ENCODE results near the gene ACKR1. TPM values are rescaled to one million over a fixed set of nuclear protein-coding genes. Genes with fewer than 3 reads are reported as not detected.

The ACKR1 gene
- total RNA-seq, 4 donors from 2014 or later: 30.2 to 157 (median 94.1) TPM

DNA sequence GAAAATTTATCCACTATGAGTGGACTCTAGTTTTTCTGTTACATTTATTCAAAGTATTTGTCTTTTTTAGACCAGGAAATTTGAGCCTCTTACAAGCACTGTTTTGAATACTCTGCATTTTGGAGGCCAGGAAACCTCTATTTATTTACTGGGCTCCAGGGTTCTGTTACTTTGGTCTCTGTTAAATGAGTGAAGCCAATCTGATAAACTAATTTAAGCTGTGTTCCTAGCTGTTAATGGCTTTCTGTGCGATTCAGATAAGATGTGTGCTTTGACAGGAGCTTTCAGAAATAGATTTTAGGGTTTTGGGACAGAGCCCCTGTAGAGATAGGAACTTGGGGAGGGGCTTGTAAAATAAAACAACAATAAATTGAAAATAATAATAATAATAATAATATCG, 23.9 kb downstream of the ACKR1 start:
- TF ChIP-seq, protein P1, sequence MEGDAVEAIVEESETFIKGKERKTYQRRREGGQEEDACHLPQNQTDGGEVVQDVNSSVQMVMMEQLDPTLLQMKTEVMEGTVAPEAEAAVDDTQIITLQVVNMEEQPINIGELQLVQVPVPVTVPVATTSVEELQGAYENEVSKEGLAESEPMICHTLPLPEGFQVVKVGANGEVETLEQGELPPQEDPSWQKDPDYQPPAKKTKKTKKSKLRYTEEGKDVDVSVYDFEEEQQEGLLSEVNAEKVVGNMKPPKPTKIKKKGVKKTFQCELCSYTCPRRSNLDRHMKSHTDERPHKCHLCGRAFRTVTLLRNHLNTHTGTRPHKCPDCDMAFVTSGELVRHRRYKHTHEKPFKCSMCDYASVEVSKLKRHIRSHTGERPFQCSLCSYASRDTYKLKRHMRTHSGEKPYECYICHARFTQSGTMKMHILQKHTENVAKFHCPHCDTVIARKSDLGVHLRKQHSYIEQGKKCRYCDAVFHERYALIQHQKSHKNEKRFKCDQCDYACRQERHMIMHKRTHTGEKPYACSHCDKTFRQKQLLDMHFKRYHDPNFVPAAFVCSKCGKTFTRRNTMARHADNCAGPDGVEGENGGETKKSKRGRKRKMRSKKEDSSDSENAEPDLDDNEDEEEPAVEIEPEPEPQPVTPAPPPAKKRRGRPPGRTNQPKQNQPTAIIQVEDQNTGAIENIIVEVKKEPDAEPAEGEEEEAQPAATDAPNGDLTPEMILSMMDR (IDR thresholded peaks at IDR 0.05; ENCODE audit: low read depth): no peak

DNA sequence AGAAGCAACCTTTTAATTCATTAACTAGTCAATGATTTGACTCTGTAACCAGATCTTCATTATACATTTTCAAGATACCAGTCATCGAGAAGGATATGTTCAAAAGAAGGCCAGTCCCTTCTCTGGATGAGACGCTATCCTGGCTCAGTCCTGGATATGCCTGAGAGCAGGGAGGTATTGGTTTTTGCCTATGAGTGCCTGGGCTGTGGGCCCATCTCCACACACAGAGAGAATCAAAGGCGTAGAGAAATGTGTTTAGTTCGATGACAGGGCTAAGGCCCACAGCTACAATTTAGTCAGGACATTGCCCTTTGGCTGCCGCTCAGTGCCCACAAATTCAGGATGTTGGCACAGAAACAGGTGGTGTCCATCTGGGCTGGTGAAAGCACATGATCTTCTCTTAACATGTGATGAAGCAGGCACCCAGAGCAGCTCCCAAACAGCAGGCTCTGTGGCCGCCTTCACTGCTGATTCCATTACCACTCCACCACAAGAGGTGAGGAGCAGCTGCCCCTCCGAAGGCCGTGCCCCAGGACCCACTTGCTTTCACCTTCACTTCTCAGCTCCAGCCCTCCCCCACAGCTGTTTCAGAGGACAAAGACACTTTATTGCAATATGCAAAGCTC, 24.7 kb downstream of the ACKR1 start:
- TF ChIP-seq, protein P1 (IDR thresholded peaks at IDR 0.05; ENCODE audit: low read depth): no peak

GRCh38 chr1:159229896-159230295, 25.2 kb downstream of the ACKR1 start:
- TF ChIP-seq, protein P1 (IDR thresholded peaks at IDR 0.05; ENCODE audit: low read depth): no peak

DNA sequence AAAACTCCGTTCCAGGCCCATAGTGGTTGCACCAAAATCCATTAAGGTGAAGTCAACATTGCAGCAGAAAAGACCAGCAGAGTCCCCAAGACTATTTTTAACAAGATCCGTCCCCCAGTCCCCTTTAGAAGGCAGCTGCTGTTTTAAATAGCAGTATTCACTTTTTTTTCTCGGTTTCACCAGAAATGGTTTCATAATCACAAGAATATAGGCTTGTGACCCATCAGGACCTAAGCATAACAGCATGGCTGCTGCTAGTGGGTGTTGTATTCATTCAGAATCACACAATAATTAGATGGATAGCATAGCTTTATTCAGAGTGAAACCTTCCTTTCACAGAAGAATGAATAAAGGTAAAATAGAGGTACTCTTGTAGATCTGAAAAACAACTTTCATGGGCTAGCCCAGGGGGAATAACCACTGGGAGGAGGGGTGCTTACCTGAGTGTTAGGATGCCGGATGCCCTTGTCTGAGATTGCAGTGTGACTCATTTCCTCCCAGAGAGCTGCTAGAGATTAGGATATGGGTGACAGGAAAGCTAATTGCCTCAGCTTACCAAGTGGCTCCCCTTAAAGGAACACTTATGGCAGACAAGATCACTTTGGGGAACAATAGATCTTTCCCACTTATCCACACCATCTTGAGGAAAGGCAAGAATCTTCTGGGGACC, 35.0 kb downstream of the ACKR1 start:
- TF ChIP-seq, protein P1 (IDR thresholded peaks at IDR 0.05; ENCODE audit: low read depth): no peak

DNA sequence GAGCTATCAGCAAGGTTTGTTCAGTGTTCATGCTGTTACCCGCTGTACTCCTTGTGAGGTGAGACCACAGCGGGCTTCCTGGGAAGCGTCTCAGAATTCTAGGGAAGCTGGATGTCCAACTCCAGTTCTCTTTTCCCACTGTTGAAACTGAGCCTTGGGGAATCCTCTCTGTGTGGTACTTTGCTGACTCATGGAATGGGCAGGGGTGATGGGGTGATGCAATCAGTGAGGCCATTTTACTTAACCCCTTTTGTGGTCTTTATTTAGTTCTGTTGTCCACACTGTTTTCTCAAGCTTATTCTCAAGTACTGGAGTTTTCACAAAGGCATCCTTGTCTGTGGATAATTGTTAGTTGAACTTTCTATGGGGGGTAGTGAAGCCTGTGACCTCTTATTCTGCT, 42.6 kb downstream of the ACKR1 start:
- TF ChIP-seq, protein P1 (IDR thresholded peaks at IDR 0.05; ENCODE audit: low read depth): no peak

DNA sequence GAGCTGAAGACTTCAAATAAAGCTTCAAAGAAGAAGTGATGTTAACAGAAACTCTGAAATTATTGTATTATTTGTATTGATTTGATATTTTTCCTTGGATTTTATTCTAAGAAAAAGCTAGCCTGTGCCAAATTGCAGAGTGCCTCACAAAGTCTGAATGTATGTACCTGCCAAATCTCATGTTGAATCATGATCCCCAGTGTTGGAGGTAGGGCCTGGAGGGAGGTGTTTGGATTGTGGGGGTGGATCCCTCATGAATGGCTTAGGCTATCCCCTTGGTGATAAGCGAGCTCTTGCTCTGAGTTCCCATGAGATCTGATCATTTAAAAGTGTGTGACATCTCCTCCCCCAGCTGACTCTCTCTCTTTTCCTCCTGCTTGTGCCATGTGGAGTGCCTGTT, 43.6 kb downstream of the ACKR1 start:
- TF ChIP-seq, protein P1 (IDR thresholded peaks at IDR 0.05; ENCODE audit: low read depth): no peak

DNA sequence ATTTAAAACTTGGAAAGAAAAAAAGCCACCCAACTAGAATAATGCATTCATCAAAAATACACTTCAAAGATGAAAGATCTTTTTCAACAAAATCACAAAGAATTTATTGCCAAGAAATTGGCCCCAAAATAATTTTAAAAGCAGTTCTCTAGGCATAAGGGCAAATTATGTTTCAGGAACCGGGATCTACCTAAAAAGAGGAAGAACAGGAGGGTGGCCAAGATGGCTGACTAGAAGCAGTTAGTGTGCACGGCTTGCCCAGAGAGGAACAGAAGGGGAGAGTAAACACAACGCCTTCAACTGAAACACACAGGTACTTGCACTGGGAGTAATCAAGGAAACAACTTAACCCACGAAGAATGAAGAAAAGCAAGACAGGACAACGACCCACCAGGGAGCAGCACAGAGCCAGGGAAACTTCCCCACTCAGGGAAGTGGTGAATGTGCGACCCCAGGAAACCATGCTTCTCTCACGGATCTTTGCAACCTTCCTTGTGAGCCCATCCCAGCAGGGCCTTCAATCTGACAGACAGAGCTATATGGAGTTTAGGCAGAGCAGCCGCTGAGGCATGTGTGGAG, 46.1 kb downstream of the ACKR1 start:
- TF ChIP-seq, protein P1 (IDR thresholded peaks at IDR 0.05; ENCODE audit: low read depth): no peak

Data from subcutaneous adipose tissue (tissue), 4 donors.